ENCODE results near the gene CASP9.

GRCh38 chr1:15531003-15531402, 7.0 kb upstream of the CASP9 start:
- no peak for TF ChIP-seq CTCF (IDR thresholded peaks at IDR 0.05)
- TF ChIP-seq POLR2A (IDR thresholded peaks at IDR 0.05): no peak
- no peak for TF ChIP-seq POLR2AphosphoS5 (IDR thresholded peaks at IDR 0.05; ENCODE audit: insufficient read depth in 1 of 2, low read depth in 1 of 2)

Measured in vagina (tissue), 2 donors.